ENCODE data around the gene CFL2.

CFL2 gene

GRCh38 chr14:34676516-34677211 is 37.7 kb downstream of the CFL2 start:
- TF ChIP-seq POLR2A (IDR thresholded peaks at IDR 0.05; ENCODE audit: extremely low read depth, insufficient read length) (no peak), MYC (IDR thresholded peaks at IDR 0.05; ENCODE audit: low read depth, low read length) (no peak), MAX (IDR thresholded peaks at IDR 0.05; ENCODE audit: low read depth, low read length) (no peak), CTCF (IDR thresholded peaks at IDR 0.05; ENCODE audit: low read depth, low read length) (no peak)
- no peak overlapping the region for H3K4me3 ChIP-seq (ENCODE audit: low read depth, low read length)
- no peak for DNase-seq (ENCODE audit: low read depth)

GRCh38 chr14:34673702-34674101 is 40.7 kb downstream of the CFL2 start:
- TF ChIP-seq POLR2A (IDR thresholded peaks at IDR 0.05; ENCODE audit: extremely low read depth, insufficient read length) (no peak), CTCF (IDR thresholded peaks at IDR 0.05; ENCODE audit: low read depth, low read length) (no peak), MYC (IDR thresholded peaks at IDR 0.05; ENCODE audit: low read depth, low read length) (no peak), MAX (IDR thresholded peaks at IDR 0.05; ENCODE audit: low read depth, low read length) (no peak)
- no peak for DNase-seq (ENCODE audit: low read depth)
- H3K4me3 ChIP-seq (ENCODE audit: low read depth, low read length), result no peak overlapping the region

GRCh38 chr14:34671716-34672115 is 42.7 kb downstream of the CFL2 start:
- no peak for DNase-seq (ENCODE audit: low read depth)
- no peak for TF ChIP-seq POLR2A (IDR thresholded peaks at IDR 0.05; ENCODE audit: extremely low read depth, insufficient read length)
- no peak for TF ChIP-seq CTCF (IDR thresholded peaks at IDR 0.05; ENCODE audit: low read depth, low read length)
- H3K4me3 ChIP-seq (ENCODE audit: low read depth, low read length), result no peak overlapping the region

- no peak overlapping the region for H3K4me3 ChIP-seq (ENCODE audit: low read depth, low read length)
- peak; percentile 41 for DNase-seq (ENCODE audit: low read depth)
- TF ChIP-seq POLR2A (IDR thresholded peaks at IDR 0.05; ENCODE audit: extremely low read depth, insufficient read length) (no peak), MAX (IDR thresholded peaks at IDR 0.05; ENCODE audit: low read depth, low read length) (no peak), MYC (IDR thresholded peaks at IDR 0.05; ENCODE audit: low read depth, low read length) (no peak), CTCF (IDR thresholded peaks at IDR 0.05; ENCODE audit: low read depth, low read length) (no peak)
These were observed 46.3 kb downstream of the CFL2 start for GRCh38 chr14:34668111-34668510.

GRCh38 chr14:34667007-34667406 is 47.4 kb downstream of the CFL2 start:
- TF ChIP-seq MYC (IDR thresholded peaks at IDR 0.05; ENCODE audit: low read depth, low read length) (no peak), POLR2A (IDR thresholded peaks at IDR 0.05; ENCODE audit: extremely low read depth, insufficient read length) (no peak), CTCF (IDR thresholded peaks at IDR 0.05; ENCODE audit: low read depth, low read length) (no peak), MAX (IDR thresholded peaks at IDR 0.05; ENCODE audit: low read depth, low read length) (no peak)
- DNase-seq (ENCODE audit: low read depth), result no peak
- H3K4me3 ChIP-seq (ENCODE audit: low read depth, low read length), result no peak overlapping the region
